Endothelial cell of umbilical vein (primary cell): Measurements from ENCODE around the gene MTCL1. TPM values are rescaled to one million over a fixed set of nuclear protein-coding genes. Genes with fewer than 3 reads are reported as not detected.

Experiments used
- BruUV-seq: library from RNA; stranded (reverse); fragments of 400-500 nt; replicated peaks from 2 replicates; lab custom pipeline; 2021; lab: Mats Ljungman, UMichigan
- CTCF ChIA-PET: fragments of 300-600, 350-600 bp; sonication (Branson Sonifier 250); formaldehyde crosslinking; loops from one replicate; lab custom pipeline; 2021; ENCODE audit warnings: antibody characterized with exemption, inconsistent platforms; lab: Charles Lee
- POLR2A ChIA-PET: fragments of 300-600, 350-600 bp; sonication (Branson Sonifier 250); formaldehyde crosslinking; loops from one replicate; lab custom pipeline; 2021; ENCODE audit warnings: antibody characterized with exemption, inconsistent platforms; lab: Charles Lee
- DNase-seq: peaks from one replicate; pipeline ENCODE4 v3.0.0-alpha.2; 2011; ENCODE audit warnings: low read depth, low spot score
- FAIRE-seq: peaks from 2 replicates; lab custom pipeline; 2011; peaks lifted over from hg19 to GRCh38; lab: Jason Lieb, UNC
- H2AFZ ChIP-seq: 2 replicates; pipeline ENCODE4 v1.6.0; 2012; ENCODE audit warnings: low read depth, low read length, control low read depth, inconsistent platforms
- H3K27ac ChIP-seq: 2 replicates; pipeline ENCODE4 v1.5.1; 2011; ENCODE audit warnings: low read depth, mild to moderate bottlenecking, control low read depth, low read length, moderate library complexity; ENCODE audit not compliant: insufficient read depth
- H3K27me3 ChIP-seq, 2 experiments: 2 replicates each; pipeline versions ENCODE4 v1.6.0 to v1.6.1; 2011; ENCODE audit warnings: low read length in 2 of 2, mixed read lengths in 1 of 2; ENCODE audit not compliant: control insufficient read depth in 2 of 2, insufficient read depth in 2 of 2
- H3K36me3 ChIP-seq, 2 experiments: 2 replicates in 1 of 2; 3 replicates in 1 of 2; pipeline ENCODE4 v1.5.1; 2011; ENCODE audit warnings: low read length in 2 of 2, mild to moderate bottlenecking in 1 of 2, moderate library complexity in 1 of 2; ENCODE audit not compliant: control insufficient read depth in 2 of 2, insufficient read depth in 2 of 2; ENCODE audit errors: extremely low read depth in 1 of 2
- H3K4me1 ChIP-seq: 3 replicates; pipeline ENCODE4 v1.5.1; 2011; ENCODE audit warnings: mild to moderate bottlenecking, low read length; ENCODE audit not compliant: control insufficient read depth, insufficient read depth; ENCODE audit errors: extremely low read depth
- H3K4me2 ChIP-seq: 2 replicates; pipeline ENCODE4 v1.6.1; 2011; ENCODE audit warnings: low read length, control low read depth, mixed read lengths; ENCODE audit not compliant: insufficient read depth
- H3K4me3 ChIP-seq, 3 experiments: fragments of 200-600 bp in 1 of 3; sonication (generic), shearing (Covaris generic) in 1 of 3; replicated peaks in 1 of 3; 2 replicates each; pipeline ENCODE4 v1.5.1; 2011 to 2016; ENCODE audit warnings: control low read depth in 3 of 3, low read length in 3 of 3, mild to moderate bottlenecking in 2 of 3, inconsistent platforms in 1 of 3, low read depth in 1 of 3, moderate library complexity in 1 of 3; ENCODE audit not compliant: insufficient read depth in 1 of 3
- H3K79me2 ChIP-seq: 2 replicates; pipeline ENCODE4 v1.6.0; 2012; ENCODE audit warnings: low read length, inconsistent platforms; ENCODE audit not compliant: control insufficient read depth, insufficient read depth
- H3K9ac ChIP-seq: replicated peaks from 2 replicates; pipeline ENCODE3; 2011; ENCODE audit warnings: low read length, control low read depth; ENCODE audit not compliant: insufficient read depth; ENCODE audit errors: extremely low read depth
- H3K9me1 ChIP-seq: replicated peaks from 3 replicates; pipeline ENCODE4 v1.6.0; 2011; ENCODE audit warnings: mild to moderate bottlenecking, low read length; ENCODE audit not compliant: control insufficient read depth, insufficient read depth; ENCODE audit errors: extremely low read depth
- H3K9me3 ChIP-seq: replicated peaks from 2 replicates; pipeline ENCODE4 v1.5.1; 2012; ENCODE audit warnings: low read length, inconsistent platforms; ENCODE audit not compliant: control insufficient read depth, insufficient read depth
- H4K20me1 ChIP-seq: replicated peaks from 2 replicates; pipeline ENCODE3; 2011; ENCODE audit warnings: mild to moderate bottlenecking, low read length; ENCODE audit not compliant: control insufficient read depth, insufficient read depth; ENCODE audit errors: extremely low read depth
- EZH2 ChIP-seq: IDR thresholded peaks from 2 replicates; pipeline ENCODE4 v1.6.1; 2012; ENCODE audit warnings: borderline replicate concordance, low read depth, mild to moderate bottlenecking, moderate library complexity, low read length, inconsistent platforms; ENCODE audit not compliant: severe bottlenecking
- FOS ChIP-seq: IDR thresholded peaks from 2 replicates; pipeline ENCODE4 v1.6.1; 2011; ENCODE audit warnings: mild to moderate bottlenecking, low read length, moderate library complexity, borderline replicate concordance; ENCODE audit not compliant: insufficient read depth
- GATA2 ChIP-seq: IDR thresholded peaks from 2 replicates; pipeline ENCODE4 v1.7.0; 2011; ENCODE audit warnings: low read depth, mild to moderate bottlenecking, moderate library complexity, mixed read lengths, low read length; ENCODE audit not compliant: insufficient read length, insufficient read depth
- JUN ChIP-seq: IDR thresholded peaks from 2 replicates; pipeline ENCODE4 v1.6.1; 2011; ENCODE audit warnings: borderline replicate concordance, low read depth; ENCODE audit not compliant: insufficient read length, insufficient read depth
- MYC ChIP-seq: IDR thresholded peaks from one replicate; pipeline ENCODE4 v1.6.1; 2011; ENCODE audit warnings: mild to moderate bottlenecking, low read depth, low read length
- POLR2A ChIP-seq: IDR thresholded peaks from 2 replicates; pipeline ENCODE4 v1.6.1; 2012; ENCODE audit warnings: low read depth, mild to moderate bottlenecking, control low read depth, low read length
- POLR2AphosphoS5 ChIP-seq: IDR thresholded peaks from 2 replicates; pipeline ENCODE4 v1.6.1; 2012; ENCODE audit warnings: low read depth, mild to moderate bottlenecking, control low read depth, low read length, moderate library complexity; ENCODE audit not compliant: insufficient read depth
- dilution Hi-C: fragments of 300-500 bp; cut with MboI; formaldehyde crosslinking; loops from one replicate; pipeline ENCODE4 v1.15.0; 2019; ENCODE audit warnings: low sequenced_read_pairs; ENCODE audit not compliant: extremely low pct_ligation_motif_present
- intact Hi-C: fragments of 100-400 bp; cut with micrococcal nuclease; formaldehyde crosslinking; loops from one replicate; pipeline ENCODE4 v1.10.0; 2022
- polyA plus RNA-seq, 4 experiments: library from polyadenylated mRNA; depleted of rRNA in 3 of 4; stranded (reverse) in 3 of 4; unstranded in 1 of 4; fragments of >200 nt; gene quantifications; 2 replicates each; pipeline versions ENCODE4 v1.2.1 to v1.2.3, GENCODE V29; 2011 to 2012; ENCODE audit warnings: missing spikeins in 1 of 4
- total RNA-seq: library from RNA; stranded (reverse); gene quantifications from 2 replicates; pipeline ENCODE4 v1.2.3, GENCODE V29; 2021
- TF ChIP-seq, protein P1 (sequence below), 2 donors: IDR thresholded peaks; 1 replicate in 1 of 2; 2 replicates in 1 of 2; pipeline ENCODE4 v1.5.1; 2011; ENCODE audit warnings: low read length in 2 of 2, mild to moderate bottlenecking in 2 of 2, moderate library complexity in 2 of 2, control low read depth in 1 of 2, inconsistent platforms in 1 of 2, low read depth in 1 of 2; ENCODE audit not compliant: insufficient read depth in 1 of 2; ENCODE audit errors: extremely low read depth in 1 of 2
- TF ChIP-seq, protein P2 (sequence below): IDR thresholded peaks from 2 replicates; pipeline ENCODE4 v1.6.1; 2011; ENCODE audit not compliant: insufficient read depth, insufficient read length

Gene MTCL1
- total and polyA plus RNA-seq, 2 donors (not counting 3 experiments of a cell fraction or from before 2014, with no cell fraction given) = 11.9 to 75.7 TPM

DNA sequence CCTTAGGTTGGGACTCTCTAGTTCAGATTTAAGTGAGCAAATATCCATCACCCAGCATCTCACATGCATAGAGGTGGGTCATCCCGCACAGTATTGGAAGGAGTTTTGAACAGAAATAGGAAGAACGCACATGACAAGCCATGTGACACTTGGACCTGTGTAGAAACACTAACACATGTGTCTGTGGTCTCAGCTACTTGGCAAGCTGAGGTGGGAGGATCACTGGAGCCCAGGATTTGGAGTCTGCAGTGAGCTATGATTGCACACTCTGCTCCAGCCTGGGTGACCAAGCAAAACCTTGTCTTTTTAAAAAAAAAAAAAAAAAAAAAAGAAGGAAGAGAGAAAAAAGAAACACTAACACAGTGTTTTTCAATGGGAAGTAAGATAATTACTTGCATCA is 5.4 kb upstream of the MTCL1 start:
- TF ChIP-seq JUN (no peak), POLR2A (no peak), POLR2AphosphoS5 (no peak)
- ChIA-PET CTCF (interaction anchor here (0.6 to 1.4 kb wide), 4 partner anchors 9 to 288 kb away, joined by 3 to 5 read pairs (median 4); no protein-coding TSS in a partner anchor), POLR2A (no interaction called here)
- Histone ChIP-seq H3K4me3 (no peak overlapping the region), H3K4me1 (peaks cover 9% of the 10 kb centered on the region), H3K9ac (no peak overlapping the region), H2AFZ (no peak overlapping the region), H3K4me2 (no peak overlapping the region), H3K9me3 (no peaks in the 10 kb centered on the region), H3K27ac (no peak overlapping the region), H3K27me3 (no peaks in the 10 kb centered on the region), H3K36me3 (no peaks in the 10 kb centered on the region), H3K9me1 (no peaks in the 10 kb centered on the region), H3K79me2 (no peaks in the 10 kb centered on the region), H4K20me1 (no peaks in the 10 kb centered on the region)
- no TSS peak for BruUV-seq
- DNase-seq (no peak), FAIRE-seq (no peak)
- dilution Hi-C loops = no loop called here
- intact Hi-C loops = loop anchor here (10.0 kb wide), 2 partner anchors 435 to 705 kb away; partner anchors contain the start of gene ANKRD12

DNA sequence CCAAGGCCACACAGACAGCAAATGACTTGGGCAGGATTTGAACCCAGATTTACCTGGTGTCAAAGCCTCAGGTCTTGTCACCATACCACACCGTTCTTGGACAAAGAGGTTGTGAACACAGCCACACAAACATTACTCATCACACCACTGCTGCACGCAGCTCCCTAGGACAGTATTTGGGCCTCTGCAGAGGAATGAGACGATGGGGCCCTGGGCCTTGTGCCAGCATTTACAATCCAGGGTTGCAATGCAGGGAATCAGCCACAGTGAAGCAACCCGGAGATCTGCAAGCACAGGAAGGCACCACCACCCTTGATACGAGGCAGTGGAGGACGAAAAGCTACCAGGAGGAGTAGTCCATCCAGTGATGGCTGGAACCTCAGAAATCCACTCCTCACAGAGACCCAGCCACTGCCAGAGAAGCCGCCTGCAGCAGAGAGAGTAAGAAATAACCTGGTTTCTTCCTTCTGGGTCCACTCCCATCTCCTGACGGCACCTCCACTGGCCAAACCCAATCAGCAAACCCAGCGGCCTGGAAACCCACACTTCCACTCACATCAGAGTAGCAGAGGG is 3.7 kb upstream of the MTCL1 start:
- dilution Hi-C loops = no loop called here
- Histone ChIP-seq H3K36me3 (no peaks in the 10 kb centered on the region), H3K9me3 (no peaks in the 10 kb centered on the region), H3K9me1 (no peaks in the 10 kb centered on the region), H3K4me2 (no peak overlapping the region), H4K20me1 (no peaks in the 10 kb centered on the region), H3K27ac (no peak overlapping the region), H3K79me2 (peaks cover 6% of the 10 kb centered on the region), H3K4me3 (no peak overlapping the region), H3K9ac (no peak overlapping the region), H3K4me1 (peaks cover 10% of the 10 kb centered on the region), H3K27me3 (no peaks in the 10 kb centered on the region), H2AFZ (no peak overlapping the region)
- ChIA-PET POLR2A (no interaction called here), CTCF (no interaction called here)
- BruUV-seq = no TSS peak
- DNase-seq (no peak), FAIRE-seq (no peak)
- intact Hi-C loops = loop anchor here (10.0 kb wide), 2 partner anchors 433 to 703 kb away; partner anchors contain the start of gene ANKRD12
- TF ChIP-seq FOS (no peak), POLR2AphosphoS5 (no peak), EZH2 (no peak), GATA2 (no peak), MYC (no peak), JUN (no peak), POLR2A (no peak)
- TF ChIP-seq, protein P1, sequence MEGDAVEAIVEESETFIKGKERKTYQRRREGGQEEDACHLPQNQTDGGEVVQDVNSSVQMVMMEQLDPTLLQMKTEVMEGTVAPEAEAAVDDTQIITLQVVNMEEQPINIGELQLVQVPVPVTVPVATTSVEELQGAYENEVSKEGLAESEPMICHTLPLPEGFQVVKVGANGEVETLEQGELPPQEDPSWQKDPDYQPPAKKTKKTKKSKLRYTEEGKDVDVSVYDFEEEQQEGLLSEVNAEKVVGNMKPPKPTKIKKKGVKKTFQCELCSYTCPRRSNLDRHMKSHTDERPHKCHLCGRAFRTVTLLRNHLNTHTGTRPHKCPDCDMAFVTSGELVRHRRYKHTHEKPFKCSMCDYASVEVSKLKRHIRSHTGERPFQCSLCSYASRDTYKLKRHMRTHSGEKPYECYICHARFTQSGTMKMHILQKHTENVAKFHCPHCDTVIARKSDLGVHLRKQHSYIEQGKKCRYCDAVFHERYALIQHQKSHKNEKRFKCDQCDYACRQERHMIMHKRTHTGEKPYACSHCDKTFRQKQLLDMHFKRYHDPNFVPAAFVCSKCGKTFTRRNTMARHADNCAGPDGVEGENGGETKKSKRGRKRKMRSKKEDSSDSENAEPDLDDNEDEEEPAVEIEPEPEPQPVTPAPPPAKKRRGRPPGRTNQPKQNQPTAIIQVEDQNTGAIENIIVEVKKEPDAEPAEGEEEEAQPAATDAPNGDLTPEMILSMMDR (IDR thresholded peaks at IDR 0.05; ENCODE audit: extremely low read depth in 1 of 2, insufficient read depth in 1 of 2, low read depth in 1 of 2, low read length in 2 of 2) = no peak
- TF ChIP-seq, protein P2, sequence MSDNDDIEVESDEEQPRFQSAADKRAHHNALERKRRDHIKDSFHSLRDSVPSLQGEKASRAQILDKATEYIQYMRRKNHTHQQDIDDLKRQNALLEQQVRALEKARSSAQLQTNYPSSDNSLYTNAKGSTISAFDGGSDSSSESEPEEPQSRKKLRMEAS = no peak
